Endothelial cell (in vitro differentiated cells): ENCODE measurements around the gene PRR7. TPM values are rescaled to one million over a fixed set of nuclear protein-coding genes. Genes with fewer than 3 reads are reported as not detected.

Experiments
- DNase-seq: peaks from one replicate; pipeline ENCODE4 v3.0.0; 2021; ENCODE audit warnings: low spot score
- H3K27ac Mint-ChIP-seq: one replicate; pipeline ENCODE4 v1.8.0; 2021; ENCODE audit warnings: mixed read lengths, inconsistent platforms; ENCODE audit not compliant: unreplicated experiment
- H3K27me3 Mint-ChIP-seq: one replicate; pipeline ENCODE4 v1.8.0; 2021; ENCODE audit warnings: mild to moderate bottlenecking, moderate library complexity, mixed read lengths, inconsistent platforms; ENCODE audit not compliant: unreplicated experiment
- H3K36me3 Mint-ChIP-seq: one replicate; pipeline ENCODE4 v1.8.0; 2021; ENCODE audit warnings: mild to moderate bottlenecking, low read depth, mixed read lengths, inconsistent platforms; ENCODE audit not compliant: unreplicated experiment
- H3K4me1 Mint-ChIP-seq: one replicate; pipeline ENCODE4 v1.8.0; 2021; ENCODE audit warnings: mild to moderate bottlenecking, mixed read lengths, inconsistent platforms; ENCODE audit not compliant: unreplicated experiment
- H3K4me3 Mint-ChIP-seq: one replicate; pipeline ENCODE4 v1.8.0; 2021; ENCODE audit warnings: mild to moderate bottlenecking, mixed read lengths, inconsistent platforms; ENCODE audit not compliant: unreplicated experiment
- H3K9me3 Mint-ChIP-seq: one replicate; pipeline ENCODE4 v1.8.0; 2021; ENCODE audit warnings: mixed read lengths, inconsistent platforms; ENCODE audit not compliant: unreplicated experiment
- CTCF ChIP-seq: fragments of 200-600 bp; sonication (generic); IDR thresholded peaks from one replicate; pipeline ENCODE4 v1.5.0; 2021; ENCODE audit warnings: antibody characterized with exemption; ENCODE audit not compliant: unreplicated experiment
- total RNA-seq: library from RNA; stranded (reverse); fragmentation: NEBNext Ultra II Directional; extraction: Animal tissue kit (Norgen Biotek cat#: 25700); gene quantifications from one replicate; pipeline ENCODE4 v1.2.1, GENCODE V29; 2021; ENCODE audit not compliant: unreplicated experiment

Gene PRR7
- total RNA-seq, 1 donor from 2014 or later, result 0.97 TPM

- DNase-seq, result no peak
- H3K27ac Mint-ChIP-seq, result peak overlapping the region; percentile 83
- peaks cover 27% of the 10 kb centered on the region for H3K4me1 Mint-ChIP-seq
- peaks cover 31% of the 10 kb centered on the region for H3K27me3 Mint-ChIP-seq
- H3K9me3 Mint-ChIP-seq, result no peaks in the 10 kb centered on the region
- H3K4me3 Mint-ChIP-seq, result peak overlapping the region; percentile 74
- peaks cover 26% of the 10 kb centered on the region for H3K36me3 Mint-ChIP-seq
- TF ChIP-seq CTCF, result no peak
These were observed 32.4 kb downstream of the PRR7 start for GRCh38 chr5:177478711-177479646.

- no peak for TF ChIP-seq CTCF
- Mint-ChIP-seq H3K9me3 (no peaks in the 10 kb centered on the region), H3K4me1 (peaks cover 22% of the 10 kb centered on the region), H3K27ac (peak overlapping the region; percentile 83), H3K36me3 (peaks cover 31% of the 10 kb centered on the region), H3K27me3 (peaks cover 32% of the 10 kb centered on the region), H3K4me3 (peak overlapping the region; percentile 74)
- DNase-seq, result no peak
These were observed 33.2 kb downstream of the PRR7 start for GRCh38 chr5:177479774-177480173.

- peaks cover 23% of the 10 kb centered on the region for H3K4me1 Mint-ChIP-seq
- DNase-seq, result no peak
- peaks cover 32% of the 10 kb centered on the region for H3K36me3 Mint-ChIP-seq
- H3K9me3 Mint-ChIP-seq, result no peaks in the 10 kb centered on the region
- peak overlapping the region; percentile 61 for H3K27ac Mint-ChIP-seq
- no peak for TF ChIP-seq CTCF
- H3K27me3 Mint-ChIP-seq, result peaks cover 27% of the 10 kb centered on the region
- no peak overlapping the region for H3K4me3 Mint-ChIP-seq
These were observed 35.8 kb downstream of the PRR7 start for GRCh38 chr5:177482359-177482795.

GRCh38 chr5:177483042-177483441 is 36.4 kb downstream of the PRR7 start:
- TF ChIP-seq CTCF, result no peak
- peaks cover 23% of the 10 kb centered on the region for H3K27me3 Mint-ChIP-seq
- DNase-seq, result no peak
- H3K27ac Mint-ChIP-seq, result no peak overlapping the region
- peak overlapping the region; percentile 76 for H3K4me3 Mint-ChIP-seq
- H3K36me3 Mint-ChIP-seq, result peaks cover 35% of the 10 kb centered on the region
- peaks cover 23% of the 10 kb centered on the region for H3K4me1 Mint-ChIP-seq
- no peaks in the 10 kb centered on the region for H3K9me3 Mint-ChIP-seq
